ENCODE data around the gene PIAS4. TPM values are rescaled to one million over a fixed set of nuclear protein-coding genes. Genes with fewer than 3 reads are reported as not detected.

Gene PIAS4
- total and polyA plus RNA-seq, 10 of the 15 experiments (the other 5 are each of a cell fraction or from before 2014, with no cell fraction given) = 0.13 to 25.1 (median 11.3) TPM

- Histone ChIP-seq H3K4me3 (peak overlapping the region; percentile 84), H3K36me3 (ENCODE audit: control insufficient read depth in 2 of 2, insufficient read depth in 2 of 2, low read length in 1 of 2) (peaks cover 4 to 7% of the 10 kb centered on the region in 2 experiments; a peak in 3 of 4 replicates), H3K79me2 (ENCODE audit: control insufficient read depth, insufficient read depth, low read length) (peaks cover 55% of the 10 kb centered on the region), H3K9me3 (replicated peaks; ENCODE audit: control insufficient read depth, insufficient read depth, low read length) (no peaks in the 10 kb centered on the region), H3K4me1 (ENCODE audit: control insufficient read depth, insufficient read depth, low read length) (peaks cover 31% of the 10 kb centered on the region), H3K27ac (ENCODE audit: control insufficient read depth, insufficient read depth) (peak overlapping the region; percentile 90), H4K20me1 (ENCODE audit: control insufficient read depth, insufficient read depth) (peaks cover 14% of the 10 kb centered on the region), H3K4me2 (ENCODE audit: control insufficient read depth, insufficient read depth) (peak overlapping the region; percentile 98), H2AFZ (ENCODE audit: control insufficient read depth, low read depth, low read length) (no peak overlapping the region), H3K27me3 (replicated peaks in 1 of 2; ENCODE audit: control insufficient read depth in 2 of 2, insufficient read depth in 2 of 2, low read length in 1 of 2) (no peaks in the 10 kb centered on the region; a peak in 1 of 4 replicates), H3K9ac (ENCODE audit: control insufficient read depth, insufficient read depth, low read length) (peak overlapping the region; percentile 93)
- ChIA-PET SMC1A (ENCODE audit: uncharacterized antibody, unreplicated experiment) (interaction anchor here (2.7 kb wide), 1 partner anchor 45 kb away, joined by 9 read pairs; no protein-coding TSS in a partner anchor), CTCF (interaction anchor here (0.7 to 1.4 kb wide), 4 partner anchors 44 to 279 kb away, joined by 3 to 4 read pairs (median 4); partner anchors contain the start of gene MPND), POLR2A (interaction anchor here (0.6 to 1.3 kb wide), 2 partner anchors 22 to 98 kb away, joined by 3 to 4 read pairs; no protein-coding TSS in a partner anchor), RAD21 (ENCODE audit: unreplicated experiment) (no interaction called here)
- ATAC-seq (no peak), FAIRE-seq (no peak), DNase-seq (ENCODE audit: low read depth, low spot score) (no peak)
- no TSS peak for BruUV-seq (replicated peaks)
- WGBS (ENCODE audit: insufficient coverage, insufficient replicate concordance, low lambda C conversion rate, missing lambda C conversion rate) = 0% methylated on average over 36 of the region's 57 CpGs
- intact Hi-C loops (cut with micrococcal nuclease; ENCODE audit: unreplicated experiment) (loop anchor here (5.0 to 10.0 kb wide), 2 partner anchors 77 to 120 kb away; partner anchors contain the start of genes ANKRD24, EEF2 and SIRT6), in situ Hi-C loops (cut with MboI) (loop anchor here (5.0 kb wide), 1 partner anchor 72 kb away; no protein-coding TSS in a partner anchor)
- TF ChIP-seq SIX5 (IDR thresholded peaks at IDR 0.05; ENCODE audit: low read depth, low read length, severe bottlenecking) (no peak), GATAD2B (conservative IDR thresholded peaks at IDR 0.05; ENCODE audit: low read depth) (peak; percentile 71; the same call in 1 of the 2 replicates), POLR2AphosphoS5 (IDR thresholded peaks at IDR 0.05; ENCODE audit: low read length) (peak; percentile 32), RUNX3 (IDR thresholded peaks at IDR 0.05; ENCODE audit: low read length) (no peak), MXI1 (IDR thresholded peaks at IDR 0.05; ENCODE audit: low read depth, low read length) (peak; percentile 74), EZH2 (IDR thresholded peaks at IDR 0.05; ENCODE audit: borderline replicate concordance, control insufficient read depth, low read depth, low read length) (no peak), MLLT1 (IDR thresholded peaks at IDR 0.05) (0 out of 2 replicates have a peak, but pooled peaks have one; percentile 46), TCF7 (IDR thresholded peaks at IDR 0.05; ENCODE audit: borderline replicate concordance) (no peak), DPF2 (IDR thresholded peaks at IDR 0.05) (peak; percentile 41; the same call in 1 of the 2 replicates), CHD4 (IDR thresholded peaks at IDR 0.05) (no peak), MTA2 (IDR thresholded peaks at IDR 0.05; ENCODE audit: low read depth) (no peak), BHLHE40 (IDR thresholded peaks at IDR 0.05; ENCODE audit: borderline replicate concordance in 1 of 2, low read depth in 2 of 2, low read length in 1 of 2) (peak; percentile 79 to 87; a peak in 3 of 4 replicates), POLR2A (IDR thresholded peaks at IDR 0.05; ENCODE audit: low read depth, low read length) (peak; percentile 71), RELB (IDR thresholded peaks at IDR 0.05; ENCODE audit: low read depth) (no peak), TARDBP (IDR thresholded peaks at IDR 0.05; ENCODE audit: borderline replicate concordance) (no peak), RFX5 (IDR thresholded peaks at IDR 0.05; ENCODE audit: low read depth, low read length) (no peak), FOXK2 (IDR thresholded peaks at IDR 0.05) (no peak), IRF4 (IDR thresholded peaks at IDR 0.05; ENCODE audit: low read depth, low read length) (no peak), IKZF1 (conservative IDR thresholded peaks at IDR 0.05) (peak; percentile 40), POLR2AphosphoS2 (IDR thresholded peaks at IDR 0.05; ENCODE audit: low read depth, low read length) (no peak), LARP7 (IDR thresholded peaks at IDR 0.05) (peak; percentile 58; the same call in 1 of the 2 replicates)
These were observed 57.1 kb downstream of the PIAS4 start for GRCh38 chr19:4064496-4065260.
